Hepatocyte (in vitro differentiated cells): ENCODE results near the gene SYNE2. TPM values are rescaled to one million over a fixed set of nuclear protein-coding genes. Genes with fewer than 3 reads are reported as not detected.

Source experiments
- DNase-seq: peaks from one replicate; pipeline ENCODE4 v3.0.0-alpha.2; 2016; ENCODE audit warnings: low spot score
- H2AFZ ChIP-seq: fragments of 200-600 bp; sonication (generic); 2 replicates; pipeline ENCODE4 v1.6.0; 2016; ENCODE audit warnings: antibody characterized with exemption, mild to moderate bottlenecking
- H3K27ac ChIP-seq: fragments of 200-600 bp; sonication (generic); 2 replicates; pipeline ENCODE4 v1.5.1; 2016; ENCODE audit warnings: mild to moderate bottlenecking
- H3K27me3 ChIP-seq: fragments of 200-600 bp; sonication (generic); 2 replicates; pipeline ENCODE4 v1.6.1; 2016
- H3K36me3 ChIP-seq: fragments of 200-600 bp; sonication (generic); replicated peaks from 2 replicates; pipeline ENCODE4 v1.5.1; 2016; ENCODE audit warnings: low read depth; ENCODE audit not compliant: insufficient read depth
- H3K4me1 ChIP-seq: fragments of 200-600 bp; sonication (generic); 2 replicates; pipeline ENCODE4 v1.5.1; 2016; ENCODE audit warnings: mild to moderate bottlenecking, moderate library complexity; ENCODE audit not compliant: insufficient read depth
- H3K4me2 ChIP-seq: fragments of 200-600 bp; sonication (generic); 2 replicates; pipeline ENCODE4 v1.6.0; 2016
- H3K4me3 ChIP-seq: fragments of 200-600 bp; sonication (generic); 2 replicates; pipeline ENCODE4 v1.5.1; 2016; ENCODE audit warnings: mild to moderate bottlenecking
- H3K79me2 ChIP-seq: fragments of 200-600 bp; sonication (generic); 2 replicates; pipeline ENCODE4 v1.6.0; 2017; ENCODE audit warnings: mild to moderate bottlenecking
- H3K9me2 ChIP-seq: fragments of 200-600 bp; sonication (generic); replicated peaks from 2 replicates; pipeline ENCODE4 v1.6.0; 2017; ENCODE audit warnings: mild to moderate bottlenecking; ENCODE audit not compliant: insufficient read depth
- H3K9me3 ChIP-seq: fragments of 200-600 bp; sonication (generic); 2 replicates; pipeline ENCODE4 v1.5.1; 2016; ENCODE audit warnings: low read depth, mild to moderate bottlenecking
- H4K20me1 ChIP-seq: fragments of 200-600 bp; sonication (generic); 2 replicates; pipeline ENCODE4 v1.6.0; 2016; ENCODE audit warnings: mild to moderate bottlenecking; ENCODE audit not compliant: insufficient read depth, poor library complexity, severe bottlenecking
- CTCF ChIP-seq: fragments of 200-600 bp; sonication (generic); IDR thresholded peaks from 2 replicates; pipeline ENCODE4 v1.5.1; 2016; ENCODE audit warnings: antibody characterized with exemption, mild to moderate bottlenecking; ENCODE audit not compliant: poor library complexity
- EZH2 ChIP-seq: fragments of 200-600 bp; sonication (generic); IDR thresholded peaks from 2 replicates; pipeline ENCODE4 v1.6.1; 2016; ENCODE audit warnings: antibody characterized with exemption, mild to moderate bottlenecking, borderline replicate concordance
- EZH2phosphoT487 ChIP-seq: fragments of 200-600 bp; sonication (generic); IDR thresholded peaks from one replicate; pipeline ENCODE4 v1.6.1; 2018; ENCODE audit warnings: antibody characterized with exemption, mild to moderate bottlenecking, low read depth, moderate library complexity; ENCODE audit not compliant: unreplicated experiment, severe bottlenecking
- WGBS: methylation state at CpG from one replicate; pipeline ENCODE4 v1.1.6; 2016; ENCODE audit warnings: low lambda C conversion rate; ENCODE audit errors: missing lambda C conversion rate; 5-methylcytosine and 5-hydroxymethylcytosine counted together
- polyA plus RNA-seq: library from polyadenylated mRNA; unstranded; fragments of >200 nt; fragmentation: Nextera tagmentation; extraction: Ambion mirVana; gene quantifications from 2 replicates; pipeline ENCODE4 v1.2.1, GENCODE V29; 2016
- total RNA-seq: library from RNA; depleted of rRNA; stranded (reverse); fragments of >200 nt; gene quantifications from 2 replicates; pipeline ENCODE4 v1.2.3, GENCODE V29; 2014

The SYNE2 gene
- total and polyA plus RNA-seq, 2 experiments from 2014 or later = 21.0 to 58.6 TPM

- Histone ChIP-seq H2AFZ (no peak overlapping the region), H3K9me3 (no peaks in the 10 kb centered on the region), H3K27ac (no peak overlapping the region), H3K4me1 (no peaks in the 10 kb centered on the region), H3K4me2 (no peak overlapping the region), H4K20me1 (no peaks in the 10 kb centered on the region), H3K36me3 (no peaks in the 10 kb centered on the region), H3K27me3 (no peaks in the 10 kb centered on the region), H3K4me3 (no peak overlapping the region), H3K79me2 (no peaks in the 10 kb centered on the region), H3K9me2 (no peaks in the 10 kb centered on the region)
- no peak for TF ChIP-seq EZH2
- no peak for TF ChIP-seq EZH2phosphoT487
- 87% methylated on average over 3 of the region's 3 CpGs for WGBS
- DNase-seq = no peak
Measured at GRCh38 chr14:63941023-63941422, 88.2 kb downstream of the SYNE2 start.

GRCh38 chr14:63949696-63950095 is 96.9 kb downstream of the SYNE2 start:
- H3K4me3 ChIP-seq = no peak overlapping the region
- no peaks in the 10 kb centered on the region for H4K20me1 ChIP-seq
- no peaks in the 10 kb centered on the region for H3K27me3 ChIP-seq
- peaks cover 3% of the 10 kb centered on the region for H3K36me3 ChIP-seq
- no peak overlapping the region for H2AFZ ChIP-seq
- no peaks in the 10 kb centered on the region for H3K9me3 ChIP-seq
- no peak for DNase-seq
- H3K27ac ChIP-seq = no peak overlapping the region
- H3K4me2 ChIP-seq = no peak overlapping the region
- H3K4me1 ChIP-seq = no peaks in the 10 kb centered on the region
- H3K9me2 ChIP-seq = no peaks in the 10 kb centered on the region
- H3K79me2 ChIP-seq = no peaks in the 10 kb centered on the region
- 92% methylated on average over 3 of the region's 3 CpGs for WGBS
- TF ChIP-seq EZH2 (no peak), EZH2phosphoT487 (no peak), CTCF (no peak)

- Histone ChIP-seq H3K9me3 (no peaks in the 10 kb centered on the region), H3K36me3 (peaks cover 3% of the 10 kb centered on the region), H3K4me3 (no peak overlapping the region), H4K20me1 (no peaks in the 10 kb centered on the region), H3K27ac (no peak overlapping the region), H2AFZ (no peak overlapping the region), H3K79me2 (no peaks in the 10 kb centered on the region), H3K4me1 (no peaks in the 10 kb centered on the region), H3K27me3 (no peaks in the 10 kb centered on the region), H3K9me2 (no peaks in the 10 kb centered on the region), H3K4me2 (no peak overlapping the region)
- no peak for TF ChIP-seq EZH2phosphoT487
- TF ChIP-seq CTCF = no peak
- no peak for TF ChIP-seq EZH2
- no peak for DNase-seq
- 85% methylated on average over 4 of the region's 4 CpGs for WGBS
Measured at GRCh38 chr14:63951021-63951420, 98.2 kb downstream of the SYNE2 start.

- WGBS = 93% methylated on average over 4 of the region's 4 CpGs
Measured at GRCh38 chr14:63951429-63951828, 98.6 kb downstream of the SYNE2 start.

More at GRCh38 chr14:63951429-63951828, 98.6 kb downstream of the SYNE2 start:
- Histone ChIP-seq H3K4me1 (no peaks in the 10 kb centered on the region), H4K20me1 (no peaks in the 10 kb centered on the region), H3K79me2 (no peaks in the 10 kb centered on the region), H3K4me3 (no peak overlapping the region), H3K27me3 (no peaks in the 10 kb centered on the region), H3K9me2 (no peaks in the 10 kb centered on the region), H3K4me2 (no peak overlapping the region), H2AFZ (no peak overlapping the region), H3K27ac (no peak overlapping the region), H3K9me3 (no peaks in the 10 kb centered on the region), H3K36me3 (peaks cover 3% of the 10 kb centered on the region)
- no peak for DNase-seq
- TF ChIP-seq EZH2phosphoT487 (no peak), CTCF (no peak), EZH2 (no peak)
